ENCODE data around the gene CSF2.

CSF2 gene
- 0 to 25.6 (median 0.79) reads per million in 4 experiments for total RNA-seq

- no peak for DNase-seq
Observed at GRCh38 chr5:132073231-132074013, at the start of gene CSF2. CSF2 (plus strand) TSS chr5:132073789; CDS start chr5:132073824, 35 bp downstream.

- DNase-seq, result no peak
Observed at GRCh38 chr5:132024117-132024435, 49.5 kb upstream of the CSF2 start.

GRCh38 chr5:132024789-132025402 is 48.7 kb upstream of the CSF2 start:
- DNase-seq, result no peak

GRCh38 chr5:132025403-132025971 is 48.1 kb upstream of the CSF2 start:
- no peak for DNase-seq

GRCh38 chr5:132026516-132027008 is 47.0 kb upstream of the CSF2 start:
- no peak for DNase-seq

GRCh38 chr5:132027027-132027426 is 46.6 kb upstream of the CSF2 start:
- no peak for DNase-seq

- DNase-seq, result no peak
Observed at GRCh38 chr5:132029609-132030330, 43.8 kb upstream of the CSF2 start.

- no peak for DNase-seq
Observed at GRCh38 chr5:132030610-132031009, 43.0 kb upstream of the CSF2 start.

- DNase-seq, result no peak
Observed at GRCh38 chr5:132032196-132032595, 41.4 kb upstream of the CSF2 start.

- no peak for DNase-seq
Observed at GRCh38 chr5:132033122-132033521, 40.5 kb upstream of the CSF2 start.

- DNase-seq, result no peak
Observed at GRCh38 chr5:132037353-132037752, 36.2 kb upstream of the CSF2 start.

- no peak for DNase-seq
Observed at GRCh38 chr5:132044207-132044606, 29.4 kb upstream of the CSF2 start.

- DNase-seq, result no peak
Observed at GRCh38 chr5:132046880-132047299, 26.7 kb upstream of the CSF2 start.

- no peak for DNase-seq
Observed at GRCh38 chr5:132049093-132049492, 24.5 kb upstream of the CSF2 start.

- no peak for DNase-seq
Observed at GRCh38 chr5:132049559-132049958, 24.0 kb upstream of the CSF2 start.

GRCh38 chr5:132050136-132050535 is 23.5 kb upstream of the CSF2 start:
- no peak for DNase-seq

- DNase-seq, result no peak
Observed at GRCh38 chr5:132050661-132051552, 22.7 kb upstream of the CSF2 start.

- DNase-seq, result no peak
Observed at GRCh38 chr5:132052520-132052919, 21.1 kb upstream of the CSF2 start.

- no peak for DNase-seq
Observed at GRCh38 chr5:132053483-132053882, 20.1 kb upstream of the CSF2 start.

- DNase-seq, result no peak
Observed at GRCh38 chr5:132054031-132054696, 19.4 kb upstream of the CSF2 start.

- no peak for DNase-seq
Observed at GRCh38 chr5:132054697-132055440, 18.7 kb upstream of the CSF2 start.

Measured in effector CD8-positive, alpha-beta T cell (primary cell).